Neutrophil (primary cell): ENCODE measurements around the gene AMDHD2.
"Not testable (repeated sequence)": the region's sequence is repeated elsewhere in the genome, so short reads cannot be mapped to it uniquely, and the experiment has no call there.

Source experiments
- H3K27ac ChIP-seq: fragments of 200-600 bp; sonication (generic); 2 replicates; pipeline ENCODE4 v1.5.1; 2016; ENCODE audit warnings: mild to moderate bottlenecking, moderate library complexity
- H3K27me3 ChIP-seq: fragments of 200-600 bp; sonication (generic); 2 replicates; pipeline ENCODE4 v1.6.0; 2016; ENCODE audit warnings: mild to moderate bottlenecking
- H3K36me3 ChIP-seq: fragments of 200-600 bp; sonication (generic); 2 replicates; pipeline ENCODE4 v1.5.1; 2017
- H3K4me1 ChIP-seq, 2 experiments: fragments of 200-600 bp in 1 of 2; sonication (generic) in 1 of 2; 1 replicate in 1 of 2; 2 replicates in 1 of 2; pipeline versions ENCODE4 v1.5.1 to v1.6.1; 2013 to 2016; ENCODE audit warnings: low read depth in 1 of 2, low read length in 1 of 2, mild to moderate bottlenecking in 1 of 2, moderate library complexity in 1 of 2; ENCODE audit not compliant: control insufficient read depth in 1 of 2, insufficient read depth in 1 of 2
- H3K4me3 ChIP-seq, 2 experiments: fragments of 200-600 bp in 1 of 2; sonication (generic) in 1 of 2; 1 replicate in 1 of 2; 2 replicates in 1 of 2; pipeline ENCODE4 v1.5.1; 2013 to 2016; ENCODE audit warnings: low read depth in 1 of 2, low read length in 1 of 2, mild to moderate bottlenecking in 1 of 2, moderate library complexity in 1 of 2
- H3K9me3 ChIP-seq: fragments of 200-600 bp; sonication (generic); 2 replicates; pipeline ENCODE4 v1.5.1; 2016
- CTCF ChIP-seq: fragments of 200-600 bp; sonication (generic); IDR thresholded peaks from 2 replicates; pipeline ENCODE4 v1.5.1; 2016; ENCODE audit warnings: antibody characterized with exemption

Gene AMDHD2

DNA sequence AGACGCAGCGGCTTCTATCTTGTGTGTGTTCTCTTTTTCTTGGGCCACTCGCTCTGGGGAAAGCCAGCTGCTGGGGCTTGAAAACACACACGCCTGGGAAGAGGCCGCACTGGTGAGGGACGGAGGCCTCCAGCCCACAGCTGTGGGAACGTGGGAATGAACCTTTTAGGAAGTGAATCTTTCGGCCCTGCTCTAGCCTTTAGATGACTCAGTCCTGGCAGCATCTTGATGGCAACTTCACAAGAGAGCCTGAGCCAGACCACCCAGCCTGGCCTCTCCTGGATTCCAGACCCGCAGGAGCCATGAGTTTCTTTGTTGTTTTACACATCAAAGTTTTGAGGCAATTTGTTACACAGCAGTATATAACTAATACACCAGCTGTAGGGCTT is 15.4 kb downstream of the AMDHD2 start:
- Histone ChIP-seq H3K27me3 (no peaks in the 10 kb centered on the region), H3K27ac (peak overlapping the region; percentile 96), H3K4me1 (peaks cover 59% of the 10 kb centered on the region in 2 experiments), H3K36me3 (peaks cover 8% of the 10 kb centered on the region), H3K4me3 (no peak overlapping the region), H3K9me3 (no peaks in the 10 kb centered on the region)
- TF ChIP-seq CTCF: no peak

DNA sequence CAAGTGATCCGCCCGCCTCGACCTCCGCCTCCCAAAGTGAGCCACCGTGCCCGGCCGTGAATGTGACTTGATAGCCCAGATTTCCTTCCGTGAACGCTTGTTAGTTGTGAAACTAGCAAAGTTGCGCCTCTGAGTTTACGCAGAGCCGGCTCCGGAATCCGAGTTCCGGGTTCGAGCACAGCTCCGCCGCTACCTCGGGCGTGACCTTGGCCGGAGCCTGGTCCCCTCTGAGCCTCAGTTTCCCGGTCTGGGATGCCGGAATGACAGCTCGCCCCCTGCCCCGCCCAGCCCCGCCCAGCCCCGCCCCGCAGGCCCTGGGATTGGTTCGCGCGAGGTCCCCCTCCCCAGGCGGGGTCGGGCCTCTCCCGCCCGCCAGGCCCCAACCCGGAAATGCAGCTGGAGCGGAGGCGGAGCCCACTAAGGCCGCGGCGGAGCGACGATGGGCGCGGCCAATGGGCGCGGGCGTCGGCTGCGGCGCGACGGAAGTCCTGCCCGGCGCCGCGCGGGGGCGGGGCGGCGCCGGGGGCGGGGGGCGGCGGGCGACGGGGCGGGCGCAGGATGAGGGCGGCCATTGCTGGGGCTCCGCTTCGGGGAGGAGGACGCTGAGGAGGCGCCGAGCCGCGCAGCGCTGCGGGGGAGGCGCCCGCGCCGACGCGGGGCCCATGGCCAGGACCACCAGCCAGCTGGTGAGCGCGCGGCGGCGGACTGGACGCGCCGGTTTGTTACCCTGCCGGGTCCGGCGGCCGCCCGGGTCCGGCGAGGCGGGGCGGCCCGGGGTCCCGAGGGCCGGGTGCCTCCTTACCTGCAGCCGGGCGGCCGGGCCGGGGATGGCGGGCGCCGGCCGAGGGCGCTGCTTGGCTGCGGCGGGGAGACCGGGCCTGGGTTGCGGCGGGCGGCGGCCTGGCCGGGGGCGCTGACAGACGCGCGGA is 17.5 kb downstream of the AMDHD2 start, which contains the start of gene PDPK1:
PDPK1 (plus strand) TSS at position 571 of the 929 bp plus-strand sequence; CDS start at position 663, 92 bp downstream.
- Histone ChIP-seq H3K9me3 (no peaks in the 10 kb centered on the region), H3K36me3 (peaks cover 6% of the 10 kb centered on the region), H3K27ac (peak within 1 kb of the TSS; percentile 96), H3K27me3 (no peaks in the 10 kb centered on the region), H3K4me3 (peak within 1 kb of the TSS; percentile 77 to 86), H3K4me1 (peaks cover 63 to 64% of the 10 kb centered on the region in 2 experiments)
- peak; percentile 20 for TF ChIP-seq CTCF

- Histone ChIP-seq H3K27ac (peak overlapping the region; percentile 96), H3K4me3 (peak overlapping the region; percentile 63 to 77), H3K4me1 (peaks cover 57% of the 10 kb centered on the region in 2 experiments)
- not testable (repeated sequence) for H3K9me3 ChIP-seq, H3K36me3 ChIP-seq, H3K27me3 ChIP-seq
Measured at GRCh38 chr16:2539192-2539844, 19.1 kb downstream of the AMDHD2 start.

DNA sequence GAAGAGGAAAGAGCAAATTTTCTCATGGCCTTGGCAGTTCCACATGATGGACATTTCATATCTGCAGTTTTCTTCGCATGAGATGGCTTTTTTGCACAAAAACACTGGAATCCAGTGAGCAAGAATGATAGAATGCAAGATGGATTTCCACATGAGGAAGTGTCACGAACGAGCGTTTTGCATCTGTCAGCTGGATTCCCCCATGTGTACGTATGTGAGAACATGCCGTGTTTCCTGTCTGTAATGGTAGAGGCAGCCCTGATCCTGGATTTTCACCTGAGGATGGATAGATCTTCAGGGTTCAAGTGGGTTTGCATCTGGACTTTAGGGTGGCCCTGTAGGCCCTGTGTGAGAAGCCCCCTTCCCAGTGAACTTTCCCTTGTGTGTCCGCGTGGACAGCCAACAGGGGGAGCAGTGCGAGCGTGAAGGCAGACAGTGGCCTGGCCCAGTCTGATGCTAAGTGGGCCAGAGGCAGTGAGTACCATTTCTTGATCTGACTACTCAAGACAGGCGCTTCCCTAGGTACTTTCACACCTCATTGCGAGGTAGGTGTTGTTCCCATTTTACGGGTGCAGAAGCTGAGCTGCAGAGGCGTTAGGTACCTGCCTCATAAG is 19.8 kb downstream of the AMDHD2 start:
- not testable (repeated sequence) for H3K36me3 ChIP-seq, H3K27me3 ChIP-seq, H3K9me3 ChIP-seq
- peaks cover 57% of the 10 kb centered on the region in 2 experiments for H3K4me1 ChIP-seq
- peak overlapping the region; percentile 7 to 63 for H3K4me3 ChIP-seq
- peak overlapping the region; percentile 96 for H3K27ac ChIP-seq

- H3K27me3 ChIP-seq, H3K9me3 ChIP-seq, H3K36me3 ChIP-seq: not testable (repeated sequence)
- Histone ChIP-seq H3K4me3 (peak overlapping the region in 1 of 2 experiments; percentile 63), H3K4me1 (peaks cover 53 to 55% of the 10 kb centered on the region in 2 experiments), H3K27ac (peak overlapping the region; percentile 96)
Measured at GRCh38 chr16:2540912-2541311, 20.7 kb downstream of the AMDHD2 start.

DNA sequence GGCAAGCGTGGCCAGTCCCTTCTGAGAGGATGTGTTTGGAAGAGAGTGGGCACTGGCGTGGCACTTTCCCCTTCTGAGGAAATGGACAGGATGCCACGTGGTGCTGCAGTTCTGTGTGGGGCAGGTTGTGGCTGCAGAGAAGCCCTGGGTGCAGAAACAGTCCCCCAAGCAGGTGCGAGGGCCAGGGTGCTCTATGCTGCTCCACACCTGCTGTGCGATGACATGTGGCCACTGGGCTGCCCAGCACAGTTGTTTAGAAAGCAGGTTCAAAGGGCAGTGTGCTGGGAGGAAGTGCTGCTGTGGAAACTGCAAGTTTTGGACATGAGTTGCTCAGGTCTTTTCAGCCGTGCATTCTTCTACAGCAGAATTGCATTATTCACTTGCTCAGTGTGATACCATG is 21.2 kb downstream of the AMDHD2 start:
- H3K9me3 ChIP-seq, H3K27me3 ChIP-seq, H3K36me3 ChIP-seq: not testable (repeated sequence)
- Histone ChIP-seq H3K27ac (peak overlapping the region; percentile 96), H3K4me3 (peak overlapping the region in 1 of 2 experiments; percentile 28), H3K4me1 (peaks cover 48 to 50% of the 10 kb centered on the region in 2 experiments)

GRCh38 chr16:2543771-2544170 is 23.6 kb downstream of the AMDHD2 start:
- not testable (repeated sequence) for H3K9me3 ChIP-seq, H3K27me3 ChIP-seq, H3K4me3 ChIP-seq, H3K27ac ChIP-seq, H3K36me3 ChIP-seq
- H3K4me1 ChIP-seq: peaks cover 36 to 37% of the 10 kb centered on the region in 2 experiments

DNA sequence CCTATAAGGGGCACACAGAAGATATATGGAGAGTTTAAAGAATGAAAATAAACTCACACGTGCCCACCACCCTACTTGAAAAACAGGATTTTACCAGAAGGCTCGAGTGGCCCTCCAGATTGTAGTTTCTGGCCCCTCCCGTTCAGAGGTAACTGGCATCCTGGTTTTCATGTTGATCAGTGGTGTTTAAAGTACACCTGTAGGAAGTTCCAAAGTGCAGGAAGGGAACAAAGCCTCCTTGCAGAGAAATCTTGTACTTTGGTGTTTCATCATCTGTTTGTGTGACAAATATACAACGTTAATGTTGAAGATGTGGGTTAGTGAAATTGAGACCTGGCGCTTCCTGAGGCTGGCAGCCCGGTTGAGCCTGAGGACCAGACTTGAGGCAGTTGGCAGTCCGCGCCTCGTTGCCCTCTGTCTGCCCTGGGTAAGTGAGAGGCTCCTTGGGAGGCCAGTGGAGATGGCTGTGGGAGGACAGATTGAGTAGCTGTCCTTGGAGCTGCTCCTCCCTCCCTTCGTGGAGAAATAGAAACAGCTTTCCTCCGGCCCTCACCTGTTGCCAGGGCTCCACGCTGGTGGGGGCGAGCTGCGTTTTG is 30.2 kb downstream of the AMDHD2 start:
- not testable (repeated sequence) for H3K4me3 ChIP-seq, H3K36me3 ChIP-seq, H3K9me3 ChIP-seq, H3K4me1 ChIP-seq, H3K27me3 ChIP-seq, H3K27ac ChIP-seq

- H3K4me1 ChIP-seq, H3K27ac ChIP-seq, H3K4me3 ChIP-seq, H3K36me3 ChIP-seq, H3K9me3 ChIP-seq, H3K27me3 ChIP-seq: not testable (repeated sequence)
Measured at GRCh38 chr16:2551420-2551889, 31.3 kb downstream of the AMDHD2 start.

- not testable (repeated sequence) for H3K4me3 ChIP-seq, H3K27me3 ChIP-seq, H3K27ac ChIP-seq, H3K9me3 ChIP-seq, H3K4me1 ChIP-seq, H3K36me3 ChIP-seq
Measured at GRCh38 chr16:2554709-2555425, 34.7 kb downstream of the AMDHD2 start.
